Small intestine (tissue), 16 donors: Measurements from ENCODE around the gene AHR. TPM values are rescaled to one million over a fixed set of nuclear protein-coding genes. Genes with fewer than 3 reads are reported as not detected.

Experiments
- DNase-seq, 2 donors: peaks; one replicate each; pipeline versions ENCODE4 v3.0.0 to v3.0.0-alpha.2; 2013
- FAIRE-seq: peaks from 2 replicates; lab custom pipeline; 2012; peaks lifted over from hg19 to GRCh38; lab: Jason Lieb, UNC
- H3K27ac ChIP-seq, 3 donors: one replicate each; pipeline ENCODE4 v1.5.1; 2013; ENCODE audit warnings: low read length in 2 of 3, mild to moderate bottlenecking in 2 of 3, control low read depth in 1 of 3, inconsistent platforms in 1 of 3, low read depth in 1 of 3, moderate library complexity in 1 of 3
- H3K27me3 ChIP-seq, 3 donors: one replicate each; pipeline ENCODE4 v1.6.1; 2013; ENCODE audit warnings: low read length in 3 of 3, inconsistent platforms in 1 of 3; ENCODE audit not compliant: control insufficient read depth in 3 of 3, insufficient read depth in 3 of 3
- H3K36me3 ChIP-seq, 3 donors: one replicate each; pipeline ENCODE4 v1.6.1; 2013; ENCODE audit warnings: low read length in 3 of 3, inconsistent platforms in 1 of 3, low read depth in 1 of 3, mild to moderate bottlenecking in 1 of 3, moderate library complexity in 1 of 3; ENCODE audit not compliant: control insufficient read depth in 3 of 3, insufficient read depth in 2 of 3
- H3K4me1 ChIP-seq, 3 donors: one replicate each; pipeline ENCODE4 v1.6.1; 2013; ENCODE audit warnings: low read length in 2 of 3, inconsistent platforms in 1 of 3, low read depth in 1 of 3, mild to moderate bottlenecking in 1 of 3, moderate library complexity in 1 of 3; ENCODE audit not compliant: control insufficient read depth in 3 of 3, insufficient read depth in 2 of 3
- H3K4me3 ChIP-seq, 3 donors: one replicate each; pipeline ENCODE4 v1.5.1; 2013; ENCODE audit warnings: low read length in 3 of 3, control low read depth in 1 of 3, inconsistent platforms in 1 of 3, low read depth in 1 of 3, mild to moderate bottlenecking in 1 of 3, moderate library complexity in 1 of 3
- H3K9me3 ChIP-seq, 2 donors: one replicate each; pipeline ENCODE4 v1.6.1; 2013; ENCODE audit warnings: low read depth in 1 of 2, low read length in 1 of 2; ENCODE audit not compliant: control insufficient read depth in 2 of 2, insufficient read depth in 1 of 2
- WGBS, 3 donors: extraction: QIAGEN DNeasy Blood & Tissue Kit; methylation state at CpG; one replicate each; pipeline ENCODE4 v1.1.7; 2013; 5-methylcytosine and 5-hydroxymethylcytosine counted together
- long read RNA-seq, 10 donors: transcript quantifications; one replicate each; lab custom pipeline, GENCODE V29; 2026
- polyA plus RNA-seq, 4 donors: library from polyadenylated mRNA; stranded (reverse) in 3 of 4; unstranded in 1 of 4; fragments of 200-250 nt in 3 of 4; fragments of 120-200 nt in 1 of 4; gene quantifications; one replicate each; pipeline versions ENCODE4 v1.2.1 to v1.2.3, GENCODE V29; 2013
- donor health status: healthy with polysubstance abuse.
- donor health status: control.
- donor health status: control.
- donor health status: Bipolar disorder and iron deficiency.
- donor health status: healthy.

AHR gene
- polyA plus RNA-seq = 10 to 100 TPM; 10.1 to 26.2 (median 12.4) TPM
- long read RNA-seq, donor 1, full-length matches to known transcripts = 2 of 14 reads
- long read RNA-seq, donor 1, partial matches to known transcripts = 12 of 14 reads
- long read RNA-seq, donor 1, other reads (novel, unspliced or antisense) = 0 of 14 reads
- long read RNA-seq, donor 2 = 0 reads
- long read RNA-seq, donor 3, partial matches to known transcripts = 17 of 17 reads
- long read RNA-seq, donor 3, other reads (novel, unspliced or antisense) = 0 of 17 reads
- long read RNA-seq, donor 4 = 0 reads
- long read RNA-seq, donor 5 = 0 reads
- long read RNA-seq, donor 6, full-length matches to known transcripts = 1 of 1 reads
- long read RNA-seq, donor 6, partial matches to known transcripts = 0 of 1 reads
- long read RNA-seq, donor 6, other reads (novel, unspliced or antisense) = 0 of 1 reads
- long read RNA-seq, donor 7, full-length matches to known transcripts = 1 of 1 reads
- long read RNA-seq, donor 7, partial matches to known transcripts = 0 of 1 reads
- long read RNA-seq, donor 7, other reads (novel, unspliced or antisense) = 0 of 1 reads
- long read RNA-seq, donor 8 = 0 reads
- long read RNA-seq, donor 9, full-length matches to known transcripts = 1 of 1 reads
- long read RNA-seq, donor 9, partial matches to known transcripts = 0 of 1 reads
- long read RNA-seq, donor 9, other reads (novel, unspliced or antisense) = 0 of 1 reads
- long read RNA-seq, donor 10, full-length matches to known transcripts = 2 of 22 reads
- long read RNA-seq, donor 10, partial matches to known transcripts = 20 of 22 reads
- long read RNA-seq, donor 10, other reads (novel, unspliced or antisense) = 0 of 22 reads

GRCh38 chr7:17298102-17298839, at the start of gene AHR:
Gene AHR, plus strand, starts transcription at chr7:17298652. Its CDS starts 613 bp downstream, at chr7:17299265.
- FAIRE-seq = no peak

DNA sequence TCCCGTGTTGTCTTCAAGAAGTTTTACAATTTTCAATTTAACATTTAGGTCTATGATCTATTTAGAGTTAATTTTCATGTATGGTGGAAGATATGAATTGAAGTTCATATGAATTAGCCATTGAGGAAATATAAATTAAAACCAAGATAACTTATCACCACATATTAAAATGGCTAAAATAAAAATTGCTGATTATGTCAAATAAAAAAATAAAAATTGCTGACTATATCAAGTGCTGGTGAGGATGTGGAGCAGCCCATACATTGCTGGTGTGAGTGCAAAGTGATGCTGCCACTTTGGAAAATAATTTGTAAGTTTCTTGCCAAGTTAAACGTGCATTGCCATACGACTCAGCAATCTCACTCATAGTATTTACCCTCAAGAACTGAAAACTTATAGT, 44.6 kb upstream of the AHR start:
- Histone ChIP-seq H3K9me3 (no peaks in the 10 kb centered on the region), H3K4me3 (no peak overlapping the region), H3K36me3 (no peaks in the 10 kb centered on the region), H3K27ac (no peak overlapping the region), H3K27me3 (no peaks in the 10 kb centered on the region), H3K4me1 (no peaks in the 10 kb centered on the region)
- FAIRE-seq (no peak), DNase-seq (no peak)
- 88 to 97% (median 96%) methylated on average over 3 of the region's 3 CpGs for WGBS, 3 donors

More at GRCh38 chr7:17298102-17298839, at the start of gene AHR:
- Histone ChIP-seq H3K27me3 (no peaks in the 10 kb centered on the region), H3K4me3 (peak within 1 kb of the TSS; percentile 80 to 93 (median 90)), H3K36me3 (no peaks in the 10 kb centered on the region), H3K27ac (peak within 1 kb of the TSS; percentile 95 to 99 (median 96)), H3K9me3 (peaks cover 0 to 3% of the 10 kb centered on the region in 2 donors), H3K4me1 (peaks cover 0 to 4% (median 2%) of the 10 kb centered on the region in 3 donors)
- 3 to 5% (median 3%) methylated on average over 25 to 46 of the region's 46 CpGs for WGBS, 3 donors
- peak; percentile 92 to 96 for DNase-seq

DNA sequence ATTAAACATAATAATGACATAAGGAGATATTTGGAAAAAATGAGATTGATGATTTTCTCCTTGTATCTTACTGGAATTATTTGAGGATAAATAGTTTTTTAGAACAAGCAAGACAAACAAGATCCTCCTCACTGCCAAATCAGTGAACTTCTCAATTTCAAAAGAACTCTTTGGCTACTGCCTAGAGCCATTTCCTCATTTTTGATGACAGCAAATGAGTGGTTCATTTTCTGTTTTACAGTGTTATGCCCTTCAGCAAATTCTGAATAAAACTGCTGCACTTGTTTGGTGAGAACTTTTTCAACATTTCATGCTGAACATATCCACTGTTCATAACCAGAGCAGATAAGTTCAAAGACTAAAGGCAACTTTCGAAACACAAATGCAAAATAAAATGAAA, 42.5 kb upstream of the AHR start:
- H3K9me3 ChIP-seq = no peaks in the 10 kb centered on the region
- H3K27me3 ChIP-seq = no peaks in the 10 kb centered on the region
- H3K4me1 ChIP-seq = no peaks in the 10 kb centered on the region
- H3K4me3 ChIP-seq = no peak overlapping the region
- H3K36me3 ChIP-seq = no peaks in the 10 kb centered on the region
- DNase-seq (no peak), FAIRE-seq (no peak)
- WGBS, 3 donors = 90 to 91% (median 91%) methylated on average over 1 of the region's 1 CpG
- no peak overlapping the region for H3K27ac ChIP-seq

- Histone ChIP-seq H3K27ac (no peak overlapping the region), H3K27me3 (no peaks in the 10 kb centered on the region), H3K4me1 (no peaks in the 10 kb centered on the region), H3K36me3 (no peaks in the 10 kb centered on the region), H3K9me3 (no peaks in the 10 kb centered on the region), H3K4me3 (no peak overlapping the region)
- DNase-seq (no peak), FAIRE-seq (no peak)
- 81 to 96% (median 86%) methylated on average over 2 of the region's 2 CpGs for WGBS, 3 donors
Measured at GRCh38 chr7:17256375-17256774, 42.1 kb upstream of the AHR start.

DNA sequence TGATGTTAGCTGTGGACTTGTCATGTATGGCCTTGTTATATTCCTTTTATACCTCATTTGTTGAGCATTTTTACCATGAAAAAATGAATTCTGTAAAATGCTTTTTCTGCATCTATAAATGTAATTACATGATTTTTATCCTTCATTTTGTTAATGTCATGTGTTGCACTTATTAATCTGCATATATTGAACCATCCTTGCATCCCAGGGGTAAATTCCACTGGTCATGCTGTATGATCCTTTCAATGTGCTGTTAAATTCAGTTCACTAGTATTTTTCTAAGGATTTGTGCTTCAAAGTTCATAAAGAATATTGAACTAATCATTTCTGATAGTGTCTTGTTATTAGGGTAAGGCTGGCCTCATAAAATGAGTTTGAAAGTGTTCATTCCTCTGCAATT, 31.9 kb upstream of the AHR start:
- no peak overlapping the region for H3K4me3 ChIP-seq
- FAIRE-seq (no peak), DNase-seq (no peak)
- H3K27me3 ChIP-seq = no peaks in the 10 kb centered on the region
- no peak overlapping the region for H3K27ac ChIP-seq
- H3K36me3 ChIP-seq = peaks cover 0 to 3% (median 0%) of the 10 kb centered on the region in 3 donors
- H3K4me1 ChIP-seq = no peaks in the 10 kb centered on the region
- H3K9me3 ChIP-seq = peaks cover 0 to 24% of the 10 kb centered on the region in 2 donors

DNA sequence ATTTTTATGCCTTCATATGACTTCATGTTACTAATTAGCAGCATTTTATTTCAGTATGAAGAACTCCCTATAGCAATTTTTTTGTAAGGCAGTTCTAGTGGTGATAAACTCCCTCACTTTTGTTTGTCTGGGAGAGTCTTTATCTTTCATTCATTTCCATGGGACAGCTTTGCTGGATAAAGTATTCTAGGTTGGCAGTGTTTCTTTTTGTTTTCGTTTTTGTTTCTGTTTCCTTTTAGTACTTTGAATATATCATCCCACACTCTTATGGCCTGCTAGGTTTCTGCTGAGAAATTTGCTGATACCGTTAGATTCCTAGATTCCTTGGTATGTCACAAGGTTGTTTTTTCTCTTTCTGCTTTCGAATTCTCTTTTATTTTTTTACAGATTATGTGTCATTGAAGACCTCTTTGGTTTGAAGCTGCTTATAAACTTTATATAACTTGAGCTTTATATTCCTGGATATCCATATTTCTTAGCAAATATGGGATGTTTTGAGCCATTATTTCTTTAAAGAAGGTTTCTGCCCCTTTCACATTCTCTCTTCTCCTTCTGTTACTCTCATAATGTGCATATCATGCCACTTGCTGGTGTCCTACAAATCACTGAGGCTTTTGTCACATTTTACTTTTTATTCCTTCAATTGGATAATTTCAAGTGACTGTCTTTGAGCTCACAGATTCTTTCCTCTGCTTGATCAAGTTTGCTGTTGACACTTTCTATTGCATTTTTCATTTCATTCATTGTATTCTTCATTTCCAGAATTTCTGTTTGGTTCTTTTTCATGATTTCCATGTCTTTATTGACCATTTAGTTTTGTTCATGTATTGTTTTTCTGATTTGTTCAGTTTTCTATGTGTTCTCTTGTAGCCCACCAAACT, 28.9 kb upstream of the AHR start:
- Histone ChIP-seq H3K4me1 (no peaks in the 10 kb centered on the region), H3K27me3 (no peaks in the 10 kb centered on the region), H3K9me3 (peaks cover 0 to 29% of the 10 kb centered on the region in 2 donors), H3K4me3 (no peak overlapping the region), H3K27ac (no peak overlapping the region), H3K36me3 (peaks cover 0 to 3% (median 0%) of the 10 kb centered on the region in 3 donors)
- no peak for DNase-seq
- FAIRE-seq = peak; percentile 44
- 72 to 88% (median 87%) methylated on average over 3 of the region's 3 CpGs for WGBS, 3 donors

- no peak overlapping the region for H3K4me3 ChIP-seq
- WGBS, 3 donors = 45 to 59% (median 48%) methylated on average over 5 of the region's 5 CpGs
- no peak overlapping the region for H3K27ac ChIP-seq
- peaks cover 0 to 3% (median 0%) of the 10 kb centered on the region in 3 donors for H3K36me3 ChIP-seq
- no peaks in the 10 kb centered on the region for H3K27me3 ChIP-seq
- peaks cover 0 to 21% of the 10 kb centered on the region in 2 donors for H3K9me3 ChIP-seq
- FAIRE-seq (no peak), DNase-seq (peak in 1 of 2 donors; percentile 21)
- H3K4me1 ChIP-seq = peaks cover 0 to 7% (median 0%) of the 10 kb centered on the region in 3 donors
Measured at GRCh38 chr7:17274551-17275245, 23.8 kb upstream of the AHR start.
